Mucosa of stomach (tissue), 1 donor: ENCODE measurements around the gene CD63.

Source experiments
- H3K27me3 ChIP-seq: one replicate; pipeline ENCODE4 v1.7.0; 2013; ENCODE audit warnings: mild to moderate bottlenecking, low read length; ENCODE audit not compliant: control insufficient read depth, insufficient read depth
- H3K36me3 ChIP-seq: one replicate; pipeline ENCODE4 v1.7.0; 2013; ENCODE audit warnings: low read length; ENCODE audit not compliant: control insufficient read depth, insufficient read depth
- H3K4me1 ChIP-seq: one replicate; pipeline ENCODE4 v1.7.0; 2013; ENCODE audit warnings: mild to moderate bottlenecking, low read length; ENCODE audit not compliant: control insufficient read depth, insufficient read depth
- H3K4me3 ChIP-seq: one replicate; pipeline ENCODE4 v1.7.0; 2013; ENCODE audit warnings: low read length
- H3K9ac ChIP-seq: one replicate; pipeline ENCODE4 v1.7.0; 2013; ENCODE audit warnings: mild to moderate bottlenecking, low read length, moderate library complexity
- H3K9me3 ChIP-seq: one replicate; pipeline ENCODE4 v1.7.0; 2013; ENCODE audit warnings: mild to moderate bottlenecking, low read length, moderate library complexity; ENCODE audit not compliant: control insufficient read depth
- donor health status: Pancreatic carcinoma.

Gene CD63

GRCh38 chr12:55696796-55697462 lies 31.9 kb downstream of the CD63 start:
- no peaks in the 10 kb centered on the region for H3K4me1 ChIP-seq
- H3K9ac ChIP-seq: no peak overlapping the region
- no peaks in the 10 kb centered on the region for H3K36me3 ChIP-seq
- H3K4me3 ChIP-seq: no peak overlapping the region
- H3K27me3 ChIP-seq: no peaks in the 10 kb centered on the region
- H3K9me3 ChIP-seq: no peaks in the 10 kb centered on the region

GRCh38 chr12:55696141-55696540 lies 32.7 kb downstream of the CD63 start:
- Histone ChIP-seq H3K36me3 (no peaks in the 10 kb centered on the region), H3K9me3 (no peaks in the 10 kb centered on the region), H3K4me1 (no peaks in the 10 kb centered on the region), H3K4me3 (no peak overlapping the region), H3K9ac (no peak overlapping the region), H3K27me3 (no peaks in the 10 kb centered on the region)

- Histone ChIP-seq H3K4me1 (no peaks in the 10 kb centered on the region), H3K4me3 (no peak overlapping the region), H3K36me3 (no peaks in the 10 kb centered on the region), H3K27me3 (no peaks in the 10 kb centered on the region), H3K9me3 (no peaks in the 10 kb centered on the region), H3K9ac (no peak overlapping the region)
Observed at GRCh38 chr12:55695349-55695748, 33.5 kb downstream of the CD63 start.

GRCh38 chr12:55694651-55695050 lies 34.2 kb downstream of the CD63 start:
- Histone ChIP-seq H3K4me1 (no peaks in the 10 kb centered on the region), H3K9me3 (no peaks in the 10 kb centered on the region), H3K36me3 (no peaks in the 10 kb centered on the region), H3K27me3 (no peaks in the 10 kb centered on the region), H3K4me3 (no peak overlapping the region), H3K9ac (no peak overlapping the region)

- Histone ChIP-seq H3K27me3 (no peaks in the 10 kb centered on the region), H3K9ac (no peak overlapping the region), H3K4me1 (no peaks in the 10 kb centered on the region), H3K36me3 (no peaks in the 10 kb centered on the region), H3K4me3 (no peak overlapping the region), H3K9me3 (no peaks in the 10 kb centered on the region)
Observed at GRCh38 chr12:55694188-55694515, 34.7 kb downstream of the CD63 start.

- H3K36me3 ChIP-seq: no peaks in the 10 kb centered on the region
- H3K9me3 ChIP-seq: no peaks in the 10 kb centered on the region
- no peaks in the 10 kb centered on the region for H3K27me3 ChIP-seq
- no peak overlapping the region for H3K4me3 ChIP-seq
- no peak overlapping the region for H3K9ac ChIP-seq
- H3K4me1 ChIP-seq: no peaks in the 10 kb centered on the region
Observed at GRCh38 chr12:55693323-55694187, 35.3 kb downstream of the CD63 start.

GRCh38 chr12:55692631-55693322 lies 36.0 kb downstream of the CD63 start:
- H3K9ac ChIP-seq: no peak overlapping the region
- H3K4me1 ChIP-seq: no peaks in the 10 kb centered on the region
- no peaks in the 10 kb centered on the region for H3K36me3 ChIP-seq
- H3K27me3 ChIP-seq: no peaks in the 10 kb centered on the region
- no peak overlapping the region for H3K4me3 ChIP-seq
- no peaks in the 10 kb centered on the region for H3K9me3 ChIP-seq

- Histone ChIP-seq H3K4me3 (no peak overlapping the region), H3K4me1 (no peaks in the 10 kb centered on the region), H3K9me3 (no peaks in the 10 kb centered on the region), H3K27me3 (no peaks in the 10 kb centered on the region), H3K9ac (no peak overlapping the region), H3K36me3 (no peaks in the 10 kb centered on the region)
Observed at GRCh38 chr12:55688716-55689655, 39.8 kb downstream of the CD63 start.

- H3K9me3 ChIP-seq: no peaks in the 10 kb centered on the region
- no peaks in the 10 kb centered on the region for H3K27me3 ChIP-seq
- H3K4me3 ChIP-seq: no peak overlapping the region
- no peaks in the 10 kb centered on the region for H3K36me3 ChIP-seq
- H3K9ac ChIP-seq: no peak overlapping the region
- H3K4me1 ChIP-seq: no peaks in the 10 kb centered on the region
Observed at GRCh38 chr12:55687746-55688145, 41.1 kb downstream of the CD63 start.

GRCh38 chr12:55686366-55687010 lies 42.3 kb downstream of the CD63 start:
- Histone ChIP-seq H3K4me3 (no peak overlapping the region), H3K36me3 (no peaks in the 10 kb centered on the region), H3K9me3 (no peaks in the 10 kb centered on the region), H3K9ac (no peak overlapping the region), H3K4me1 (peaks cover 9% of the 10 kb centered on the region), H3K27me3 (no peaks in the 10 kb centered on the region)

- Histone ChIP-seq H3K9ac (no peak overlapping the region), H3K36me3 (no peaks in the 10 kb centered on the region), H3K4me3 (no peak overlapping the region), H3K4me1 (peaks cover 14% of the 10 kb centered on the region), H3K9me3 (no peaks in the 10 kb centered on the region), H3K27me3 (no peaks in the 10 kb centered on the region)
Observed at GRCh38 chr12:55685671-55686070, 43.1 kb downstream of the CD63 start.
